HEK293T (cell line): ENCODE results near the gene DPEP2.

ENCODE experiments used
- CTCF ChIA-PET: fragments of 350-600 bp; formaldehyde crosslinking; extraction: SDS; loops from one replicate; lab custom pipeline; 2021; ENCODE audit warnings: antibody characterized with exemption, inconsistent platforms; lab: Yijun Ruan, JAX
- POLR2A ChIA-PET: fragments of 350-600 bp; formaldehyde crosslinking; extraction: SDS; loops from one replicate; lab custom pipeline; 2020; ENCODE audit warnings: antibody characterized with exemption, inconsistent platforms; lab: Yijun Ruan, JAX
- DNase-seq: peaks from one replicate; pipeline ENCODE4 v3.0.0; 2012; ENCODE audit warnings: mixed read lengths; ENCODE audit errors: extremely low spot score
- ARNT ChIP-seq: fragments of 450-650 bp; IDR thresholded peaks from 2 replicates; pipeline ENCODE4 v1.6.1; 2017; ENCODE audit warnings: mild to moderate bottlenecking
- BHLHE40 ChIP-seq: fragments of 450-650 bp; IDR thresholded peaks from 2 replicates; pipeline ENCODE4 v1.6.1; 2016; ENCODE audit warnings: mild to moderate bottlenecking, moderate library complexity, borderline replicate concordance
- CTBP1 ChIP-seq: fragments of 450-650 bp; IDR thresholded peaks from 2 replicates; pipeline ENCODE4 v1.6.1; 2016; ENCODE audit warnings: borderline replicate concordance
- ELF4 ChIP-seq: fragments of 450-650 bp; IDR thresholded peaks from 2 replicates; pipeline ENCODE4 v1.6.1; 2017; ENCODE audit warnings: antibody characterized with exemption
- FOXA1 ChIP-seq: fragments of 450-650 bp; IDR thresholded peaks from 2 replicates; pipeline ENCODE4 v1.6.1; 2016; ENCODE audit warnings: mild to moderate bottlenecking
- FOXK2 ChIP-seq: fragments of 450-650 bp; IDR thresholded peaks from 2 replicates; pipeline ENCODE4 v1.6.1; 2016; ENCODE audit warnings: mild to moderate bottlenecking
- FOXM1 ChIP-seq: fragments of 450-650 bp; IDR thresholded peaks from 2 replicates; pipeline ENCODE4 v1.6.1; 2017; ENCODE audit warnings: mild to moderate bottlenecking, borderline replicate concordance
- HDGF ChIP-seq: fragments of 450-650 bp; IDR thresholded peaks from 2 replicates; pipeline ENCODE4 v1.6.1; 2017; ENCODE audit warnings: antibody characterized with exemption, borderline replicate concordance
- L3MBTL2 ChIP-seq: fragments of 450-650 bp; conservative IDR thresholded peaks from 2 replicates; pipeline ENCODE4 v1.6.1; 2016; ENCODE audit warnings: mild to moderate bottlenecking
- LEF1 ChIP-seq: fragments of 450-650 bp; IDR thresholded peaks from 2 replicates; pipeline ENCODE4 v1.6.1; 2017; ENCODE audit warnings: mild to moderate bottlenecking, borderline replicate concordance
- NFRKB ChIP-seq: fragments of 450-650 bp; IDR thresholded peaks from 2 replicates; pipeline ENCODE4 v1.6.1; 2016; ENCODE audit warnings: mild to moderate bottlenecking, moderate library complexity
- PKNOX1 ChIP-seq: fragments of 450-650 bp; IDR thresholded peaks from 2 replicates; pipeline ENCODE4 v1.6.1; 2016
- SP1 ChIP-seq: fragments of 450-650 bp; IDR thresholded peaks from 2 replicates; pipeline ENCODE4 v1.6.1; 2017
- SUZ12 ChIP-seq: fragments of 450-650 bp; IDR thresholded peaks from 2 replicates; pipeline ENCODE4 v1.6.1; 2016; ENCODE audit warnings: mild to moderate bottlenecking
- TARDBP ChIP-seq: fragments of 450-650 bp; IDR thresholded peaks from 2 replicates; pipeline ENCODE4 v1.6.1; 2016
- ZNF384 ChIP-seq: fragments of 450-650 bp; IDR thresholded peaks from 2 replicates; pipeline ENCODE4 v1.6.1; 2016

The DPEP2 gene

DNA sequence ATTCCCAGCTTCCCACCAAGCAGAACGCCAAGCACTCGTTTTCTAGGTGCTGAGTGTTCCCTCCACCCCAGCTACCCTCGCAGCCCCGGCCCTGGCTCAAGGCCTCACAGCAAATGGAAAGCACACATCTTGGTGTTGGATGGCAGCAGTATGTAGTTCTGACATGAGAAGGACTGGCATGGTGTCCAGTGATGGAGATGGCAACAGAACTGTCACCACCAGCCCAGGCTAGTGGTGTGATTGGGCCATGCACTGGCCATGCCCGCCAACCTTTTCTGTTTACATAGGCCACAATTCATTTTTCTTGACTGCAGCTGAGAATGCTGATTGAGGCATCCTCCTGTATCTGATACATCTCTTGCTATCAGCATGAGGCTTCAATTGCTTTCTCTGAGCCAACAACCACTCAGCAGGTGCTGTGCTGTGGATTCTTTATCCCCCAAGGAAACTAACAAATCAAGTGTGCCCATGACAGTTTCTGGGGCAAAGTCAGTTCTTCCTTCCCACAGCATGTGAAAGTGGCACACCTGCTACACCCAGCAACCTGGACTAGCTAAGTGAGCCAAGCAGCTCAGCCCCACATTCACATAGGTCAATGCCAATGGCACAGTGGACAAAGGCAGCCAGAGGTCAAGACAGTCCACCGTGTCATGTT lies 34.7 kb downstream of the DPEP2 start:
- CTCF ChIA-PET = no interaction called here

DNA sequence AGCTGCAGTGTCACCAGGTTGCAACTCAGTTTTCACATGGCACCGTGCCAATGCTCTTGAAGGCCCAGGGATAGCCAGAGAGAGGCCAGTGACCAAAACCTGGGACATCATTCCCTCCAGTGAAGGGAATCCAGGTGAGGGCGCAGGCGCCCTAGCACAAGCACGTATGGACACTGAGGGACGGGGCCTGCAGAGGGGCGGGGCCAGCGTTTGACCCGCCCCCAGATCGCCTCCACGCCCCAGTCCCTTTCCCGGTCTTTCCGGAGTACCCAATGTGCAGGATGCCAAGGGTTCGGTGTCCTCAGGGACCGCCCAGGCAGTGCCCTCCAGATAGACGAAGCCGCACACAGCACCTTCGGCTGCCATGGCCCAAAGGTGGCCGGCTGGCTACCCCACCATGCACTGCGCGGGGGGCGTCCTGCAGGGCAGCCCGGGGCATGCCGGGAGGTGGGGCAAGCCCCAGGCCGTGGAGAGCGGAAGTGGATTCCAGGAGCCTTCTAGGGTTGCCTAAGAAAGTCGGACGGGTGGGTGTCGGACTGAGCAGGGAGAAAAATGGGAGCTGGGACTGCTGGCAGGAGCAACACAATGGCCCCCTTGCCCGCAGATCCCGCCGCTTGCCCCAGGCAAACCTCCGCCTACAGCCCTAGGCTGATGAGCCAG lies 35.5 kb downstream of the DPEP2 start:
- DNase-seq = no peak
- TF ChIP-seq HDGF = no peak
- no peak for TF ChIP-seq SUZ12
- no peak for TF ChIP-seq NFRKB
- no peak for TF ChIP-seq ELF4
- CTCF ChIA-PET = no interaction called here

More for the DNA sequence above, 34.7 kb downstream of the DPEP2 start:
- TF ChIP-seq FOXM1 (no peak), PKNOX1 (no peak), SP1 (no peak), CTBP1 (no peak), FOXA1 (no peak), NFRKB (no peak), HDGF (no peak), LEF1 (no peak), BHLHE40 (no peak), FOXK2 (no peak), ELF4 (no peak), ARNT (no peak), ZNF384 (no peak), TARDBP (no peak), SUZ12 (no peak), L3MBTL2 (no peak)
- no peak for DNase-seq
- POLR2A ChIA-PET = no interaction called here

DNA sequence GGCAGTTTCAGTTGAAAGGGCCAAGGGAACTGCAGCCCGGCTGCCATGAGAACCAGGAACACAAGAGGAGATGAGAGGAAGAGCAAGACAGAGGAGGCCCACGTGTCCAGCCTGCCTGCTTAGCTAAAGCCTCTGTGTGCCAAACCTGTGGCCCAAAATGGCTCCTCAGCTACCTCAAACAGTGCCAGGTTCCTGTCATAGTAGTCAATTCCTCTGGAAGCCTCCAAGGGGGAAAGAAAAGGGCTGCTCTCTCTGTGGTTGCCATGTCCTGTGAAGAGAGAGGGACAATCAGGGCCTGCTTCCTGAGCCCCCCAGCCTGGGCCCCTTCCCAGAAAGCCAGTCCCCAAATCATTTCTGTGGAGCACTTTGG lies 36.0 kb downstream of the DPEP2 start:
- TF ChIP-seq ELF4 (no peak), LEF1 (no peak), ARNT (no peak)
- no peak for DNase-seq
- CTCF ChIA-PET = no interaction called here
- POLR2A ChIA-PET = no interaction called here

More for the DNA sequence above, 35.5 kb downstream of the DPEP2 start:
- POLR2A ChIA-PET = no interaction called here

- POLR2A ChIA-PET = no interaction called here
- TF ChIP-seq ELF4 (no peak), FOXM1 (no peak), LEF1 (no peak), HDGF (no peak), SP1 (no peak), NFRKB (no peak), L3MBTL2 (no peak), FOXK2 (no peak), TARDBP (no peak)
- CTCF ChIA-PET = no interaction called here
- DNase-seq = no peak
Observed at GRCh38 chr16:67962135-67962534, 37.1 kb downstream of the DPEP2 start.

GRCh38 chr16:67961551-67961957 lies 37.7 kb downstream of the DPEP2 start:
- CTCF ChIA-PET = interaction anchor here (0.8 kb wide), 1 partner anchor 145 kb away, joined by 3 read pairs; no protein-coding TSS in a partner anchor
- POLR2A ChIA-PET = interaction anchor here (0.9 to 1.9 kb wide), 2 partner anchors 11 to 19 kb away, joined by 3 to 4 read pairs; no protein-coding TSS in a partner anchor
- no peak for TF ChIP-seq BHLHE40
- no peak for TF ChIP-seq LEF1
- no peak for TF ChIP-seq PKNOX1
- no peak for TF ChIP-seq ELF4
- TF ChIP-seq ARNT = no peak
- no peak for TF ChIP-seq NFRKB
- no peak for TF ChIP-seq FOXK2
- TF ChIP-seq ZNF384 = no peak
- TF ChIP-seq FOXA1 = no peak
- no peak for TF ChIP-seq FOXM1
- no peak for TF ChIP-seq L3MBTL2
- no peak for TF ChIP-seq CTBP1
- no peak for TF ChIP-seq TARDBP
- TF ChIP-seq SP1 = no peak
- no peak for TF ChIP-seq SUZ12
- TF ChIP-seq HDGF = no peak
- DNase-seq = no peak

GRCh38 chr16:67959536-67960329 lies 39.6 kb downstream of the DPEP2 start:
- CTCF ChIA-PET = no interaction called here
- POLR2A ChIA-PET = interaction anchor here (1.9 kb wide), 1 partner anchor 9 kb away, joined by 4 read pairs; no protein-coding TSS in a partner anchor
- DNase-seq = no peak
- no peak for TF ChIP-seq FOXM1
- TF ChIP-seq FOXA1 = no peak
- no peak for TF ChIP-seq LEF1
- no peak for TF ChIP-seq CTBP1
- TF ChIP-seq FOXK2 = no peak
- no peak for TF ChIP-seq BHLHE40
- no peak for TF ChIP-seq PKNOX1
- no peak for TF ChIP-seq ZNF384
- no peak for TF ChIP-seq ELF4
- no peak for TF ChIP-seq TARDBP
- TF ChIP-seq HDGF = no peak
- TF ChIP-seq NFRKB = no peak
- no peak for TF ChIP-seq L3MBTL2
- no peak for TF ChIP-seq ARNT
- TF ChIP-seq SP1 = no peak
